NCI-H524 (cell line): ENCODE measurements around the gene C10orf90.
"Not testable (repeated sequence)": the region's sequence is repeated elsewhere in the genome, so short reads cannot be mapped to it uniquely, and the experiment has no call there.

ENCODE experiments used
- DNase-seq, 2 experiments: peaks; one replicate each; lab custom pipeline; 2025; lab: John Stamatoyannopoulos, UW

C10orf90 gene

DNA sequence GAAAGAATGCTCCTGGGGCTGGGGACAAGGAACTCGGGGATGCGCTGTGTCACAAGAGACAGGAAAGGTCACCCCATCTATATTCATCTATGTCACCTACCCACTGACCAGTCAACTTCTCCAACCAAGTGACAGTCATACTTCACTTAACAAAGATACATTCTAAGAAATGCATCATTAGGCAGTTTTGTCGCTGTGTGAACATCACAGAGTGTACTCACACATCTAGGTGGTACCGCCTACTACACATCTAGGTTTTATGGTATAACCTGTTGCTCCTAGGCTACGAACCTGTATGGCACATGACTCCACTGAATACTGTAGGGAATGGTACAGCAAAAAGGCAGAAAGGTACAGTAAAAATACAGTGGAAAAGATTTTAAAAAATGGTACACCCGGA, 278.4 kb downstream of the C10orf90 start:
- no peak for DNase-seq

DNA sequence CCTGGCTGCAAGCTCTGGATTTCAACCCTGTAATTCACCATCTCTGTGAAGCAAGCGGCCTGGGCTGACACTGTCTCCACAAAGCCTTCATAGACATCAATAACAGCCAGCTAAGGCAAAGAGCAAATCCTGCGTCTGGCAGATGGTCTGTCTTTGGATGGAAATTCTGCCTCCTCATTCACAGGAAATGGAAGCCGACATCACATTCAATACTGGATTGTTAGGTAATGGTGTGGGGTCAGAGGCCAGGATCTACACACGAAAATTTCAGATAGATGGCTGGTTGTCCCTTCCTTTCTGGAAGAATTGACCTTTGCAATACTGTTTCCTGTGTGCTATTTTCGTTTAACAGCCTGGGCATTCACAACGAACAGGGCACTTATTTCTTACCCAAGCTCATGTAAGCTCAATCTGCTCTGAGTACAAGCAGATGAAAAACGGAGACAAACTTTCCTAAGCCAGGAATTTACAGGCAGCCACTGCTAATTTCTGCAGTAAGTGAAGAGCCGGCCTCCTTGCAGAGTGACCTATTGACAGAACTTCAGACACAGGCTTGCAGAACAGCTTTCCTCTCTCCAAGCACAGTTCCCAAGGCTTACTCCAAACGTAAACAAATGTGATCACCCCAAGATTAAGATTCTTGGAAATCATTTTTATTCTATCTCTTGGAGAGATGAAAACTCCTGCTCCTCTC, 279.2 kb downstream of the C10orf90 start:
- peak; percentile 36 to 53 for DNase-seq

DNA sequence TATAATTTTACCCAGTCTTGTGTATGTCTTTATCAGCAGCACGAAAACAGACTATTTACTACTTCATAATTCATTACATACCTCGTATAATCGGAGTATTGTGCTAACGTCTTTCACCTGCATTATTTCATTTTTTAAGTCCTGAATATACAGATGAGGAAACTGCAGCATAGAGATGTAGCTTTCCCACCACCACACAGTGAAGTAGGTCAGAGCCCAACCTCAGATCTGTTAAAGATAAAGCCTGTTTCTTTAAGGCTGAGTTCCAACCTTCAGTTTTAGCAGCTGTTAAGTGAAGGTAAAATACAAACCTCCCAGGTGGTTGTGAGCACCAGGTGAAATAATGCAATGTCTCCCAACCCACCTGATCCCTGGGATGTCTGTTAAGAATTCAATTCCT, 280.2 kb downstream of the C10orf90 start:
- no peak for DNase-seq

DNA sequence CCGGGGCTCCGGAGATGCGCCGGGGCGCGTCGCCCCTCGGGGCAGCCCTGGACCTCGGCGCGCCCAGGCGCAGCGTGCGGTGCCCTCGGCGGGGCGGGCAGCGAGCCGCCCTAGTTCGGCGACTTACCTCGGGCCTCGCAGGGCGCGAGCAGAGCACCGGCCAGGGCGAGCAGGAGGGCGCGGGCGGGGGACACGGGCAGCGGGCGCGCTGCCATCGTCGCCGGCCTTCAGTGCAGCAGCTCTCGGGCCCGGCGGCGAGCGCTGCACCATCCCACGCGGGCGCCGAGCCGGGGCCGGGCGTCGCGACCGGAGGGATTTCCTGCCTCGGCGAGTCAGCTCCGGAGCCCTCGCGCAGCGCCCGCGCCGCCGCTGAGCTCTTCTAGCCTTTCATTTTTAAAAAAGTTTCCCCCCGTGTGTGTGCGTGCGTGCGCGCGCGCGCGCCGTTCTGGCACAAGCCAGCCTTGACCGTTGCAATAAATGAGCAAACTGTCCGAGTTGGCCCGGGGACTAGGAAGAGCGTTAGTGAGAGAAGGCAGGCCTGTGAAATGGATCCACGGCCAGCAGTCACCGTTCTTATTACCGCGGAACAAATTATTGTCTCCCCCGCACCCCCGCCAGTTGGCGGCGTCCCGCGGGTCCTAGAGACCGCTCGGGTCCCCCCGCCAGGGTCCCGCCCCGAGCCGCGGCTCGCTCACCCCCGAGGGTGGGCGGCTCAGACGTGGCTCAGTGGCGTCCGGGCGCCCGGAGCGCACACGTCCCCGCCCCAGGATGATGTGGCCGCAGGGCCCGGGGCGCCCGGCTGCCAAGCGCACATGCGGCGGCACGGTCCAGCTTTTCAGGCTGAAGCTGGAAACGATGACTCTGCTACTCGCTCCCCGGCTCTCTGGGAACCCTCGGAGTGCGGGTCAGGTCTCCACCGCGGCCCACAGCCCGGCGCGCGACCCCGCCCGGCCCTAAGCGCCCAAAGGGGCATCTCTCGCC, 282.3 kb downstream of the C10orf90 start, which contains the start of gene ADAM12:
ADAM12 (minus strand) TSS at position 547 of the 981 bp plus-strand sequence; CDS start at position 215, 332 bp downstream.
- peak in 1 of 2 experiments; percentile 4 for DNase-seq

DNA sequence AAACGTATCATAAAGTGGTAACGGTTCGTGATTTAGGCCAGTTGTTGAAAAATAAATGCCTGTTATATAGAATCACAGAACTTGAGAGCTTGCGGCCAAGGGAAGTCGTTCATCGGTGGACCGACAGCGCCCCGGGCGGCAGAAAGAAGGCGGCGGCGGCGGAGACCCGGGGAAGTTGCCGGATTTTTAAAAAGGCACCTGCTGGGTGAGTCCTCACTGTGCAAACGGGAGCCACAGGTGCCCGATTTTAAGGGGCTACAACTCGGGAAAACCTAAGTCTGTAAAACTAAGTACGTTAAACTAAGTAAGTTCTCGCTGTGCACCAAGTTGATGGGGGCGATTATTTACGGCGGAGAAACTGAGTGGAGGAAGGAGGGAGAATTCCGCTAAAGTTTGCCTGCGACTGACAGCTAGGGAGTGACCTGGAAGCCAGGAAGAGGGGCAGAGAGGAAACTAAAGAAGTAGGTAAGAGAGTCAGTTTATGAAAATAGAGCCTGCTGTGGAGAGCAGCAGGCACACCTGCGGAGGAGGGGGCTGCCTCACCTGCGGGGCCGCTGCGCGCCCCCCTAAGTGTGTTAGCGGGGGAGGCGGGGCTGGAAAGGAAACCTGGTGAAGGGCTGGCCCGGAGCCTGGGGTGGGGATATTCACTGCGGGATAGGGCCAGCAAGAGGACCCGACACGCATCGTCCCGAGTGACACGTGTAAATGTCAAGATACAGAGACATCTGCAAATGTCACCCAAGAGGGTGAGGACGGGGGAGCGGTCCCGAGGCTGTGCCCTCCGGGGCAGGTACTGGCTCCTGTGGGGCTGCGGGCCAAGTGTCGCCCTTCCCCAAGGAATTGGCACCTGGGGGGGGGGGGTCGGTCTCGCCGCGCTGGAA, 283.2 kb downstream of the C10orf90 start:
- DNase-seq: peak in 1 of 2 experiments; percentile 24

DNA sequence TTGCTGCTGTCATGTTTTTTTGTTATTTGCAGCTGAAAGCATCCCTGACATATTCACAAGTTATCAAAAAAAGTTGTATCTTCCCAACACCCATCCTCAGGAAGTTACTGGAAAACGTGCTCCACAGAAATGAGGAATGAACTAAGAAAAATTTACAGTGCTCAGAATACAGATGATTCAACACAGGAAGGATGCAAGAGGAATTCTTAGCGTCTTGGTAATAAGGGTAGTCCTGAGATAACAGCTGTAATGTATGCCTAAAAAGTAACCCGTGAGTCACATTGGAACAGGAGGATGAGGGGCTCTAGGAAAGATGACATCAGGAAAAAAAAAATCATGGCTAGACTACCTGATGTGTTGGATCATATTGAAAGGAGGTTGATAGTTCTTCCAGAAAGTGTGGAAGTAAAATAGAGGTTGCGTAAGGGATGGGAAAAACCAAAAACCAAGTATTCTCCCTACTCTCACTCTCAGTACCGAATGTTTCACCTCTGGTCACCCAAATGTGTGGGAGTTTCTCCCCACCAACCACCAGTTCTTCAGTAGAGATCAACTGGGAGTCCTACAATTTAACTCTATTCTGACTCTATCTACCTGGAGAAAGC, 286.1 kb downstream of the C10orf90 start:
- DNase-seq: no peak

DNA sequence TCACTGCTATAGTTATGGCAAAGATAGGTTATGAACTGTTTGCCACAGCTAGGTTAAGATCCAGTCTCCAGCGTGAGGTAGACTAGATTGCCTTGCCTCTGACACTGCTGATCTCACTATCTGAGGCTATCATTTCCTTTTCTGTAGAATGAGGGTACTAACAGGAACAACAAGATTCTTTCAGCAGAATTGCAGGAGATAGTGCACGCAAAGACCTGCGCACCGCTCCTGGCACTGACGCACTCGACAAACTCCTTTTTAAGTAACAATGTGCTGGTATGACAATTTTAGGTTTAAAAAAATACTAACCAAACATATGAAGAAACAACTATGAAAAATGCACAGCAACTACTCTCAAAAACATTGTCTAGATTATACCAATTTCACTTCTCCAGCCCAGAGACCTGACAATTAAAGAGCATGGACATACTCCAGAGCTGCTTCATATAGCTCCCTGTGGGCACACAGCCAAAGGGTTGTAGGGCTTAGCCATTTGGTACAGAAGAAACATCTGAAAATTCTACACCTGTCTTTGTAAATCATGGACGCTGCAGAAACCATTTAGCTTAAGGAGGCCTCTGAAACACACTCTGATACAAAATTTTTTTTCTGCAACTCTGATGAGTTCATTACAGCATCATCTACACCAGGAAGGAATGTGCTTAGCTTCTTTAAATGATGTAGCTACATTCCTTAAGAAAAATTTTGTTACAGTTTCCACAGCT, 290.0 kb downstream of the C10orf90 start:
- DNase-seq: peak in 1 of 2 experiments; percentile 45

DNA sequence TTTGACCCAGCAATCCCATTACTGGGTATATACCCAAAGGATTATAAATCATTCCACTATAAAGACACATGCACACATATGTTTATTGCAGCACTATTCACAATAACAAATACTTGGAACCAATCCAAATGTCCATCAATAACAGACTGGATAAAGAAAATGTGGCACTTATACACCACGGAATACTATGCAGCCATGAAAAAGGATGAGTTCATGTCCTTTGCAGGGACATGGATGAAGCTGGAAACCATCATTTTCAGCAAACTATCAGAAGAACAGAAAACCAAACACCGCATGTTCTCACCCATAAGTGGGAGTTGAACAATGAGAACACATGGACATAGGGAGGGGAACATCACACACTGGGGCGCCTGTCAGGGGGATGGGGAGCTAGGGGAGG, 291.3 kb downstream of the C10orf90 start:
- not testable (repeated sequence) for DNase-seq

DNA sequence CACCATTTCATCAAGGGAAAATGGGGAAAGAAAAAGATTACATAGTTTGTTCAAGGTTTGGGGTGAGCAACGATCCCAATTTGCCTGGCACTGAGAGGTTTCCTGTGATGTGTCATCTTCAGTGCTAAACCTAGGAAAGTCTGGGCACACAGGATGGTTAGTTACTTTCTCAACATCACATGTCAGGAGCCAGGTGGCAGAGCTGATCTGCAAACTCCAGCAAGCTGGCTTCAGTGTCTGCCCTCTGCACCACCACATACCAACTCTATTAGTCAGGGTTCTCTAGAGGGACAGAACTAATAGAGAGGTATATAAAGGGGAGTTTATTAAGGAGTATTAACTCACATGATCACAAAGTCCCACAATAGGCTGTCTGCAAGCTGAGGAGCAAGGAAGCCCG, 293.5 kb downstream of the C10orf90 start:
- DNase-seq: no peak

DNA sequence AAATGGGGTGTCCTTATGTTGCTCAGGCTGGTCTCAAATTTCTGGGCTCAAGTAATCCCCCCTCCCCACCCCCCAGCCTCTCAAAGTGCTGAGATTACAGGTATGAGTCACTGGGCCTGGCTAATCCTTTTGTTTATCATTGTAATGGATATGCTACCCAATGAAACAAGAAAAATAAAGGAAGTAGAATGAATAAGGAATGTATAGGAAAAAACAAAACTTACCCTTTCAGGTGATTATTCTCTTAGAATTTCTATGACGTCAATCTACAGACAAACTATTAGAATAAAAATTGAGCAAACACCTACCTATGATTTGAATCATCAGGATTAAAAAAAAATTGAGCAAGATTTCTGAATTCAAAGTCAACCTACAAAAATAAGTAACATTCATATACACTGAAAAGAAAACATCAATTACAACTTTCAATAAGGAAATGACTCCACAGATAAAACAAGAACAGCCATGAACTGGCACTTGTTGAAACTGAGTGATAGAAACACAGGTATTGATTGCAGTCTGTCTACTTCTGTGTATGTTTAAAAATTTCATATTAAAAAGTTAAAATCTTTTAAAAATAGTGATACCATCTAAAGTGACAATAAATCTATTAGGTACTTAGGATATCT, 294.5 kb downstream of the C10orf90 start:
- peak in 1 of 2 experiments; percentile 7 for DNase-seq

DNA sequence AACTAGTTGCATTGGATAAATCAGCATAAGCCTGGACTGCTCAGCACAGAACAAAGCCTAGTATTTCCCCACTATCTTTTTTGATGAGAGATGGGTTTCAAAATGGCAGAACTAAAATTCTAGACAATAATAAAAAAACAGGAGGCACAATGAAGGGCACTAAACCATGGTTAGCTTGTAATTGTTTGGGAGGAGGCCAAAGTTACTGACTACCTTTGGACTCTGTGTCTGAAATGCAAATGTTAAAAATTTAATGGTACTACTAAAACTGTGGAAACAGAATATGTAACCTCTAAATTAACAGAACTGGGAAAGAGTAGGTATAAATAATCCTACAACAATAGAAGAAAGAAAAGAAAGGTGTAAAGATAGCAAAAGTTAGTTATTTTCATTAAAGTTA, 295.2 kb downstream of the C10orf90 start:
- DNase-seq: no peak
